Ureter (tissue), 1 donor: Measurements from ENCODE around the gene SLC2A9. TPM values are rescaled to one million over a fixed set of nuclear protein-coding genes. Genes with fewer than 3 reads are reported as not detected.

Experiments used
- DNase-seq: peaks from one replicate; pipeline ENCODE4 v3.0.0-alpha.2; 2020; ENCODE audit warnings: low spot score
- total RNA-seq: library from RNA; stranded (reverse); gene quantifications from one replicate; pipeline ENCODE4 v1.2.4, GENCODE V29; 2023
- donor health status: DM: yes; HTN: yes; CAD: no.

The SLC2A9 gene
- total RNA-seq, 1 donor from 2014 or later, result 67.5 TPM

- DNase-seq, result peak; percentile 10
Measured at GRCh38 chr4:9963328-9963727, 58.0 kb downstream of the SLC2A9 start.

- DNase-seq, result no peak
Measured at GRCh38 chr4:9962611-9963314, 58.5 kb downstream of the SLC2A9 start.

GRCh38 chr4:9954468-9954867 is 66.8 kb downstream of the SLC2A9 start:
- DNase-seq, result no peak

- DNase-seq, result peak; percentile 7
Measured at GRCh38 chr4:9953089-9953488, 68.2 kb downstream of the SLC2A9 start.

- no peak for DNase-seq
Measured at GRCh38 chr4:9952415-9952950, 68.8 kb downstream of the SLC2A9 start.

- DNase-seq, result peak; percentile 7
Measured at GRCh38 chr4:9949573-9949972, 71.7 kb downstream of the SLC2A9 start.

- peak; percentile 7 for DNase-seq
Measured at GRCh38 chr4:9947168-9948062, 73.9 kb downstream of the SLC2A9 start.

GRCh38 chr4:9946170-9946569 is 75.1 kb downstream of the SLC2A9 start:
- peak; percentile 12 for DNase-seq

GRCh38 chr4:9944431-9945425 is 76.6 kb downstream of the SLC2A9 start:
- peak; percentile 27 for DNase-seq

GRCh38 chr4:9943761-9944160 is 77.5 kb downstream of the SLC2A9 start:
- DNase-seq, result peak; percentile 7

- peak; percentile 29 for DNase-seq
Measured at GRCh38 chr4:9942921-9943600, 78.2 kb downstream of the SLC2A9 start.

GRCh38 chr4:9942139-9942538 is 79.2 kb downstream of the SLC2A9 start:
- DNase-seq, result no peak

- no peak for DNase-seq
Measured at GRCh38 chr4:9940041-9940440, 81.3 kb downstream of the SLC2A9 start.

- DNase-seq, result no peak
Measured at GRCh38 chr4:9938933-9939332, 82.4 kb downstream of the SLC2A9 start.

GRCh38 chr4:9937078-9937477 is 84.2 kb downstream of the SLC2A9 start:
- DNase-seq, result no peak

GRCh38 chr4:9936129-9936644 is 85.1 kb downstream of the SLC2A9 start:
- DNase-seq, result no peak

GRCh38 chr4:9933956-9934355 is 87.3 kb downstream of the SLC2A9 start:
- DNase-seq, result no peak

GRCh38 chr4:9933184-9933583 is 88.1 kb downstream of the SLC2A9 start:
- no peak for DNase-seq

- no peak for DNase-seq
Measured at GRCh38 chr4:9932771-9933170, 88.5 kb downstream of the SLC2A9 start.

GRCh38 chr4:9931146-9931545 is 90.2 kb downstream of the SLC2A9 start:
- DNase-seq, result no peak

- no peak for DNase-seq
Measured at GRCh38 chr4:9929111-9929510, 92.2 kb downstream of the SLC2A9 start.
